Stimulated activated CD4-positive, alpha-beta T cell treated with anti-CD3 and anti-CD28 coated beads, TNF-alpha, amount 100 ng/mL, for 24 hours (primary cell): ENCODE data around the gene SMIM12.

ENCODE experiments used
- DNase-seq, 3 experiments: peaks; one replicate each; pipeline ENCODE4 v3.0.0-alpha.2; 2020; ENCODE audit warnings: low read depth in 3 of 3

The SMIM12 gene, protein sequence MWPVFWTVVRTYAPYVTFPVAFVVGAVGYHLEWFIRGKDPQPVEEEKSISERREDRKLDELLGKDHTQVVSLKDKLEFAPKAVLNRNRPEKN

DNA sequence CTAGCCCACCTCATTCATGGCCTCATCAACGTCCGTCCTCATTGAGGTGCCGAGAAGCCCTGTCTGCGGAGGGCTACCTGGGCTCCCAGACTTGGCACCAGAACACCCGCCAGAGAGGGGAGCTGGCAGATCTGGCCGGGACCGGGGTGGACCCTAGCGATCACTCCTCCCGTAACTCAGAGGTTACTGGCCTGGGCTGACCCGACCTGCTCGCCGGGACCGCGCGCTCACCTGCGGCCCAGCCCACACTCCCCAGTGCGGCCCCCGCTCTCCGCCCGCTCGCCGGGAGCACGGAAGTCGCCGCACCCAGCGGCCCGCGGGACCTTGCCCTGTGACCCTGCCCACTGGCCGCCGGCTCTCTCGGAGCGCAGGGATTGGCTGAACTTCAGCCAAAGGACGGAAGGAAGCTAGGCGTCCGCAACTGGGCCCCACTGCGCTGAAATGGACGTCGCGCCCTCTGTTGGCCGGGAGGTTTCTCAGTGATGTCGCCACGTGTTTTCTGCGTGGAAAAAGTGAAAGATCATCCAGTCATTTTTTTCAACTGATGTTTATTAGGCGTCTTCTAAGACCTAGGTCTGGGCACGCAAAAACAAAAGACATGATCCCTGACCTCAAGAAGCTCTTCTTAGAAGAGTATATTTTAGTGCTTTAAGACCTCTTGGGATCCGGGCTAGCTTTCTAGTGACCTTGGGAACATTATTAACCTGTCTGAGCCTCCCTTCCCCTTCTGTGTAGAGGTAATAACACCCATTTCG, at the start of gene SMIM12:
Gene SMIM12, minus strand, starts transcription at position 304 of the 755 bp plus-strand sequence. CDS start 3,772 bp downstream, outside the sequence.
- DNase-seq = peak; percentile 85 to 93 (median 87)

- no peak for DNase-seq
These were observed 48.8 kb upstream of the SMIM12 start for GRCh38 chr1:34908369-34908768.

DNA sequence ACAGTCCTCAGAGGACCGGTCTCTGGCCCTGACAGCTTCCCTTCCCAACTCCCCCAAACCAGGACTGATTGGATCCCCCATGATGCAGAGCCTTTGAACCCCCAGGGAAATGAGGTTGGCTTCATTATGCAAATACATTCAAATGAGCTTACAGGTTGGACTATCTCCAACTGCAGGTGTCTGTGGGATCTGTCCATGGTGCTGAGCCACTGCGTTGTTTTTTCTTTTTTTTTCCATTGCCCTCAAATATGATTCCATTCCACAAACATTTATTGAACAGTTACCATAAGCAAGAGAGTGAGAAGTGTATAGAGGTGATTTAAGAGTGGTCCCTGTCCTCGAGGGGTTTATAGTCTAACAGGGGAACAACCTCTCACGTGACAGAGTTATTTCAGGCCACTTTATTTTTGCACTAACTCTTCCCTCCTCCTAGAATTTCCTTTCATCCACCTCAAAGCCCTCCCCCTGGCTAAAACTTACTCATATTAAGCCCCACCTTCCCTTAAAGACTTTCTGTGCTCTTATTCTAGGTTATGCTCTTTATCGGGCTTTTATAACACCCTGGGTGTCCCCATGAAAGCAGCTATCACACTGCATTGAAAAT, 48.0 kb upstream of the SMIM12 start:
- DNase-seq = no peak

DNA sequence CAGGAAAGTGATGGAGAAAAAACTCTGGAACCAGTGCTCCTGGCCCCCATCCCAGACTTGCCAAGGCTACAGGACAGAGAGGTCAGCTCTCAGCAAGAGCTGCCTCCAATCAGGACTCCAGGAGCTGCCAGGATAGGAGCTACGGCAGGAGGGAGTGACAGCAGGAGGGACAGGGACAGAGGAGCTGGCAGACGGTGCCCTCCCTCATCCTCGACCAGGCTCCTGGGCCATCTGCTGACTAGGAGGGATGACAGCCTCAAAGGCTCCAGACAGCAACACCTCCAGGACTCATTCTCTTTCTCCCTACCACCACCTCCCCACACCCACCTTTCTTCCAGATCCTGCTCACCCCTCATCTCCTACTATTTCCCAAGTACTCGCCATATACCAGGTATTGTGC, 47.2 kb upstream of the SMIM12 start:
- DNase-seq = no peak

GRCh38 chr1:34906222-34906621, 46.7 kb upstream of the SMIM12 start:
- no peak for DNase-seq

DNA sequence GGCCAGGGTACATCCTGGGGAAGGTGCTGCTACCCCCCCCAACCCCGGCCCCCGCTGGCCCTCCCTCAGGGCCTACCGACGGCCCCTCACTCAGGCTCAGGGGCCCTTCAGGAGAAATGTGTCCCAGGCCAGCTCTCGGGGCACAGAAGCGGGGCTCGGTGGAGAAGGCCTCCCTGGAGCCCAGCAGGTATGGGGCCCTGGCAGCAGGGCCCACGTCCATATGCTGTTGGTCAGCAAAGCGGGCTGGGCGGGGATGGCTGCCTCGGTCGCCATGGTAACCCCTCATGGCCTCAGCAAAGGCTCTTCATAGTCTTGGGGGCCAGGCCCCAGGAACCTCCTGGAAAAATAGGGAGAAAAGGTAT, 45.5 kb upstream of the SMIM12 start:
- DNase-seq = no peak

- DNase-seq = no peak
These were observed 44.9 kb upstream of the SMIM12 start for GRCh38 chr1:34904236-34905097.

DNA sequence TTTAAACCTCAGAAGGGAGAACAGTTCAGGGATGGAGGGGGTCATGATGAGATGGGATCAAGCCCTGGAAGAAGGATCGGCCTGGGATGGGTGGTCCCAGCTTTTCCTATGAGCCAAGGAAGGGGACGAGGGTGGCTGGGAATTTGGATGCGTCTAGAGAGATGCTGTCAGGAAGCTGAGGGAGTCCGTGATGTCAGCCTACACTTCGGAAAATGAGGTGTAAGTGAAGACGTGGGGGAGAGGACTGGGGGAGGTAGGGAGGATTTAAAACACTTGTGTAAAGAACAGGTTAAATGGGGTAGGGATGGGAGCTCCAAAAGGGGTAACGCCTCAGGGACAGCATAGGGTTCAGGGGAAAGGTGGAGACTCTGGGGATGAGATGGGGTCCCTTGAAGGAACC, 42.4 kb upstream of the SMIM12 start:
- DNase-seq = no peak

DNA sequence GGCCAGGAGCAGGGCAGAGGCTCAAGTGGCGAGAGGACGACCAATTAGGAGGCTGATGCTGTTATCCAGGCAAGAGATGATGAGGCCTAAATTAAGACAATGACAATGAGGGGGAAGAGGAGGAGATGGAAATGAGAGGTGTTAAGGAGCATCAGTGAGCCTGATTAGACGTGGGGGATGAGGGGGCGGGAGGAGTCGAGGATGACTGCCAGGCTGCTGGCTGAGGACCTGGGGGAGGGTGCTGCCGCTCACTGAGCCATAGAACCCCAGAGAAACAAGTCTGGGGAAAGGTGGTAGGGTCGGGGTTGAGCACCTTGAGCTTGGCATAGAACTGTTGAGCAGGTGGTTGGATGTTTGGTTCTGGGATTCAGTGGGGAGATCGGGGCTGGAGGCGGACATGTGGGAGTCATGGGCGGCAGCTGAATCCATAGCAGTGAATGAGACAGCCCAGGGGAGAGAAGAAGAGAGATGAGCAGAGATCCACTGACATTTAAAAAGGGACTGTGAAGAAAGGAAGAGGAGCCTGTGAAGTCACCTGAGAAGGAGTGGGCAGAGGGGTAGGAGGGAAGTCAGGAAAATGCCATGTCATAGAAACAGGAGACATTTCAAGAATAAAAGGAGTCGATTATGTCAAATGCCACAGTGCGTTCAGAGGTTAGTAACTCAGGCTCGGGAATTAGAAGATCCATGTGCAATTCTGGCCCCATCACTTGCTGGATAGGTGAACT, 41.4 kb upstream of the SMIM12 start:
- DNase-seq = no peak

DNA sequence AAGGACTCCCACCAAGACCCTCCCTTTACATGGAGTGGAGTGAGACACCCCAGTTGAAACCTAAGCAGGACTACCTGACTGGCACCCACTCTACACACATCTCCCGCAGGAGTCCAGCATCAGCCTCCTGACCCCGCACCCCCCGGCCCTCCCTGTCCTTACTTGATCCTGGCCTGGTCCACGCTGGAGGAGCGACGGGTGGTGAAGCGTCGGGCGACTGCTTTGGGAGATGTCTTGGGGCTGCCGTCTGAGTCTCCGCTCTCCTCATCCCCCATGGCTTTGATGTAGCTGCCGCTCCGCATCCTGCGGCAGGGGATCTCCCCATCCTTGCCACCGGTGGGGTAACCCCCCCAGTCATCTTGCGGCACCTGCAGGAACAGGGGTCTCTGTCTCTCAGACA, 40.4 kb upstream of the SMIM12 start:
- DNase-seq = no peak

- no peak for DNase-seq
These were observed 39.9 kb upstream of the SMIM12 start for GRCh38 chr1:34899471-34899870.

GRCh38 chr1:34898330-34898761, 38.8 kb upstream of the SMIM12 start:
- no peak for DNase-seq

GRCh38 chr1:34896612-34897011, 37.1 kb upstream of the SMIM12 start:
- DNase-seq = no peak

DNA sequence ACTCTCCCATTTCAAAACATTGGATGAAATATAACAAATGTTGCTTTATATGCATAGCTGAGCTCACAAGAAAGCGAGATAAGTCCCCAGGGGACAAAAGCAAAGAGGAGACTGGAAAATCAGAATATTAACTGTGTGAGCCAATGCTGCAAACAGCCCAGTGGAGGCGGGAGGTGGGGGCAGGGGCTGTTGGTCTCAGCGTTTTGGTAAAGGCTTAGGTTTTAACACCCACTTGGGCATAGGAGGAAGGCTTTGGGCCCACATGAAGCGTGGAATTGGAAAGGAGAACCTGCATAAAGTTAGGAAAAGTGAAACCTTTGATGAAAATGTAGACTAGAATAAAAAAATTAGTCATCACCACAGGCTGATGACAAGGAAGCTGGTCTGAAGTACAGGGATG, 30.2 kb upstream of the SMIM12 start:
- DNase-seq = no peak

- DNase-seq = no peak
These were observed 28.0 kb upstream of the SMIM12 start for GRCh38 chr1:34887593-34887992.

DNA sequence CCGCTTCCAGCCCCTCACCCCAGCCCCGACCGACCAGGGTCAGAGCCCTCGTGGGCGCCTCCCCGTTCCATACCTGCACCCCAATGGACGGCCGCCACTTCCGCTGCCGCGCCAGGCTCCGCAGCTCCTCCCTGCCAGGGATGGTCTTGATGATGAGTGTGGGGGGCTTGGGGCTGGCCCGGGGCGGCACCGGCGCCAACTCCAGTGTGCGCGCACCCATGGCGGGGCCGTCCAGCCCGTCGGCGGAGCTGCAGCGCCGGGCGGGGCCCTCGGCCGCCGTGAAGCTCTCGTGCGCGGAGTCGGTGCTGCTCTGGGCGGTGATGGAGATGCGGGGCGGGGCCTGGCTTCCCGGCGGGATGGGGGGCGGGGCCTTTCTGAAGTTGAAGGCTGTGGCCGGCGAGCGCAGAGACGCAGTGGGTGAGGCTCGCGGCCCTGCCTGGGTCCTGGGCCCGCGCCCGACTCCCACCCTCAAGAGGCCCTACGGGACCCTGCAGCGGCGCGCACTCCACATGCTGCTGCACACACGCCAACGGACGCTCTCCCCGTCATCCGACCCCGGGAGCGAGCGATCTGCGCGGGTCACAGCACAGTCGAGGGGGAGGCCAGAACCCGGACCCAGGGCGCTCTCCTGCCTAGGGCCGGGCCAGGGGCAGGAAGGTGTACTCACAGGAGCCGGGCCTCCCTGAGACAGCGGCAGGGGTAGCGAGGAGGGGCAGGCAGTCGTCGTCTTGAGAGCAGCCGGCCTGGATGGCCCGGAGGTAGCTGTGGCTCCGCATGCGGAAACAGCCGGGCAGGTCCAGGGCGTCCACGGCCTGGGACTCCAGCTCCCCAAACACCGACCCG, 26.1 kb upstream of the SMIM12 start:
- peak in 2 of 3 experiments; percentile 37 to 76 for DNase-seq

GRCh38 chr1:34884961-34885360, 25.4 kb upstream of the SMIM12 start:
- no peak for DNase-seq

DNA sequence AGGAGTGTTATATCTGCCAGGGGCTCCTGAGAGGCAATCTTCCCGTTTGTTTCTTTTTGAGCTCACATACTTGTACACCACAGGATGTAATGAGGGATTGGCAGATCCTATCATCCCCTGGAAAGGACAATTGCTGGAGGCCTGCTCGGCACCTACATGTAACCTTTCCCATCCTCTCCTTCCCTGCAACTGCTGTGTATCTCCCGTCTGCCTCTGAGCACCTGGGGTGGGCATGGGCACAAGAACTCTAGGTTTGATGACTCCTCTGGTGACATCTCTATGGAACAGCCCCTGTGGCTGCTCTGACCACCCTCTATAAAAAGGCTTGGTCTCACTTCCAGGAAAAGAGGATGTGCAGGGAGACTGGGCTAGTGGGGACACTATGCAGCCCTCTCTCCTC, 25.0 kb upstream of the SMIM12 start:
- no peak for DNase-seq

GRCh38 chr1:34879230-34879629, 19.7 kb upstream of the SMIM12 start:
- no peak for DNase-seq

DNA sequence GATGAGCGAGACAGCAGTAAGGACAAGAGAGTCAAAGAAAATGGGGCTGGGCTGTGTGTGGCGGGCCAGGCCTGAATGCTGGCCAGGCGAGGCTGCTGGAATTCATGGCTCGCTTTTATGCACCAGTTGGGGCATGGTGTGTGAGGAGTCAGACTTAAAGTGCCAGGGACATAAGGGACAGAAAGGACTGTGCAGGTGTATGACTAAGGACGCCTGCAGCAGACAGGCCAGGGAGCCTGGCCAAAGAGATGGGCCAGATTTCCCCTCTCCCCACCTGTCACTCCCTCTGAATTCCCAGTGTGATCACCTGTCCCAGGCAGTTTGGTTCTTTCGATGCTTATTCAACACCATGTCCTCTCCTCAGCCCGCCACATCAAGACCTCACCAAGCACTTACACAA, 16.9 kb upstream of the SMIM12 start:
- no peak for DNase-seq
